GM19395 (cell line): Measurements from ENCODE around the gene DDX5.
"Not testable (repeated sequence)": the region's sequence is repeated elsewhere in the genome, so short reads cannot be mapped to it uniquely, and the experiment has no call there.

Source experiments
- ATAC-seq: cut with Tn5 transposase; IDR thresholded peaks from one replicate; pipeline ENCODE4 v1.9.1; 2021; ENCODE audit warnings: mild to moderate bottlenecking, moderate library complexity; ENCODE audit not compliant: unreplicated experiment

Gene DDX5

GRCh38 chr17:64494121-64494520 lies 12.0 kb downstream of the DDX5 start:
- ATAC-seq, result no peak

DNA sequence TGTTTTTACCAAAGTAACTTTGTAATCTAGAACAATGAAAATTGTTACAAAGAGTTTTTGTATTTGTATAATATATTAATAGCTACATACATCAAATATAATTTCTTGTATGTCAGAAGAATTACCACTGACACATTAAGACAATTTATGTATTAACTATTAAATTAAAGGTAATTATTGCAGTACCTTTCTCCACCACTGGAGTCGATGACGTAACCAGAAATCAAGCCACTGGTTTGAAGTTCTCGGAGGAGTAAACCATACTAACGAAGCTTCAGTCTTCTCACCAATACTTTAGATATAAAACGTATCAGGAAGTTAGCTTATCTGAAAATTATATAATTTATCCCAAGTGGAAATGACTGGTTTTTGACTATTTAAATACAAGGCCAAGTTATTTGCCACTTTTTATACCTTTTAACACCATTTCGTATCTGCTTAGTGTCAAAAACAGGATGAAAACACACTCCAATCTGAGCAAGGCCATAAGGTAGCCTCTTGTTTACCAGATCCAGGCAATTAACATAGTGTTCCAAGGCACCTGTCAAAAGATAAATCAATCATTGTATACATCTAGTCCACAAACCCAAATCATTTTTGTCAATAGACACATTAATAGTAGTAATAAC lies 13.5 kb downstream of the DDX5 start:
- ATAC-seq, result no peak

DNA sequence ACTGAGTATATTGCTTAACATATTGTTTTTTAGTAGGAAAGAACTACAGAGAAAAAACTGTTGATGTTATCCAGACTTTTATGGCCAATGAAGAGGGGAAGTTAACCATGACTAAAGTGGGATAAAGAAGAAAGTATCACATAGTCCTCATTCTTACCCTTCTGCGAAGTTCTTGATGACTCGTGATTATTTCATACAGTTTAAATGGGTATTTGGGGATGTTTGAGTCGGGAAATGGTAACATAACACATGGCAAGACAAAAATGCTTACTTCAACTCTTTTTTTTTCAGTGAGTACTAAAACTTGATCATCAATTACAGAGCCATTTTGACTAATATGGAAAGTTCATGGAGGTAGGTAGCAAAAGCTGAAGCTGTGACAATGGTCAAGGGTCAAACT lies 14.1 kb downstream of the DDX5 start:
- no peak for ATAC-seq

- ATAC-seq, result no peak
Observed at GRCh38 chr17:64491034-64491860, 14.8 kb downstream of the DDX5 start.

DNA sequence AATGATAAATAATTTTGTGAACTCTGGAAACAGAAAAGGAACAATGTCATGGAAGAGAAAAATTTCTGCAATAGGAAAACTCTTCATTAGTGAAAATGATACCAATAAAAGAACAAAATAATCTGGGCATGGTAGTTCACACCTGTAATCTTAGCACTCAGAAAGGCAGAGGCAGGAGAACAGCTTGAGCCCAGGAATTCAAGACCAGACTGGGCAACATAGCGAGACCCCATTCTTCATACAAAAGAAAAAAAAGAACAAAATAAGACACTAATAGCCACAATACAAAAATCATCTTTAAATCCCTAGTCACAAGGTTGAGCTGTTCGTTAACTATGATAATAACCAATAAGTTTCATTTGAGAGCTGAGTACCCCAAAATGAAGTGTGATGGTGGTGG lies 17.8 kb downstream of the DDX5 start:
- no peak for ATAC-seq

- no peak for ATAC-seq
Observed at GRCh38 chr17:64484380-64484779, 21.7 kb downstream of the DDX5 start.

- ATAC-seq, result no peak
Observed at GRCh38 chr17:64480951-64481350, 25.1 kb downstream of the DDX5 start.

GRCh38 chr17:64477849-64478248 lies 28.2 kb downstream of the DDX5 start:
- no peak for ATAC-seq

- no peak for ATAC-seq
Observed at GRCh38 chr17:64472564-64472963, 33.5 kb downstream of the DDX5 start.

GRCh38 chr17:64471440-64471839 lies 34.6 kb downstream of the DDX5 start:
- no peak for ATAC-seq

- no peak for ATAC-seq
Observed at GRCh38 chr17:64470625-64471024, 35.5 kb downstream of the DDX5 start.

DNA sequence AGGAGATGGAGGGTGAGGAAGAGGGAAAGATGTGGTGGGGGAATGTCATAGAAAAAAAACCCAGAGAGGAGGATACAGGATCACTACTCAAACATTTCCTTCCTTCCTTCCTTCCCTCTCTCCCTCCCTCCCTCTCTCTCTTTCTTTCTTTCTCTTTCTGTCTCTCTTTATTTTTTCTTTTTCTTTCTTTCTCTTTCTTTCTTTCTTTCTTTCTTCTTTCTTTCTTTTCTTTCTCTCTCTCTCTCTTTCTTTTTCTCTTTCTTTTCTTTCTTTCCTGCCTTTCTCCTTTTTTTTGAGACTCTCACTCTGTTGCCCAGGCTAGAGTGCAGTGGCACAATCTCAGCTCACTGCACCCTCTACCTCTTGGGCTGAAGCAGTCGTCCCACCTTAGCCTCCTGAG lies 39.3 kb downstream of the DDX5 start:
- ATAC-seq, result not testable (repeated sequence)

DNA sequence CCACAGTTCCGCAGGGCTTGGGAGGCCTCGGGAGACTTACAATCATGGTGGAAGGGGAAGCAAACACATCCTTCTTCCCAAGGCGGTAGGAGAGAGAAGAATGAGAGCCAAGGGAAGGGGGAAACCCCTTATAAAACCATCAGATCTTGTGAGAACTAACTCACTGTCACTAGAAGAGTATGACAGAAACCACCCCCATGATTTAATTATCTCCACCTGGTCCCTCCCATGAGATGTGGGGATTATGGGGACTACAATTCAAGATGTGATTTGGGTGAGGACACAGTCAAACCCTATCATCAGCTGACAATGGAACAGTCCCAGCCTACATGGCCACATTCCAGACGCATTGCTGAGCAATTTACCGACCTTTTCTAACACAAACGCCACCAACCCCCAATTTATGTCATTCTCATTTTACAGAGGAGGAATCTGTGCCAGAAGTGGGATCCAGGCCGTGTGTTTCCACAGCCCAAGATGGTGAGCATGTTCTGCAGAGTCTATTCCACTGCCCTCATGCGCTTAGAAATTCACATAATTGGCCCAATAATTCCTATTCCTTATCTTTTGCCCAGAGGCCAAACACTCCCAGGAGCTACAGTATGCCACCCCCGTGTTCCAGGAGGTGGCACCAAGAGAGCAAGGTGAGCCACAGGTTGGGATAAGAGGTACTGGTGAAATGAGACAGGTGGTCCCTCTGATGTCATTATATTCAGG lies 39.9 kb downstream of the DDX5 start:
- ATAC-seq, result no peak

- ATAC-seq, result no peak
Observed at GRCh38 chr17:64461788-64462187, 44.3 kb downstream of the DDX5 start.

- no peak for ATAC-seq
Observed at GRCh38 chr17:64460955-64461354, 45.1 kb downstream of the DDX5 start.

DNA sequence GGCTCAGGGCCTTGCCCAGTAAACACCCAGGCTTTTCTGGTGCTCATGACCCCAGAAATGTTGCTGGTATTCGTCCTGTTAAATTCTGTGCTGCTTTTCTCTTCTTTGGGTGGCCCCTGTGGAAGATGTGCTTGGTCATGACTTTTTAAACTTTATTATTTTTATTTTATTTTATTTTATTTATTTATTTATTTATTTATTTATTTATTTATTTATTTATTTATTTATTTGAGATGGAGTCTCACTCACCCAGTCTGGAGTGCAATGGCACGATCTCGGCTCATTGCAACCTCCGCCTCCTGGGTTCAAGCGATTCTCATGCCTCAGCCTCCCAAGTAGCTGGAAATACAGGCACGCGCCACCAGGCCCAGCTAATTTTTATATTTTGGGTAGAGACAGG lies 46.3 kb downstream of the DDX5 start:
- ATAC-seq, result not testable (repeated sequence)

DNA sequence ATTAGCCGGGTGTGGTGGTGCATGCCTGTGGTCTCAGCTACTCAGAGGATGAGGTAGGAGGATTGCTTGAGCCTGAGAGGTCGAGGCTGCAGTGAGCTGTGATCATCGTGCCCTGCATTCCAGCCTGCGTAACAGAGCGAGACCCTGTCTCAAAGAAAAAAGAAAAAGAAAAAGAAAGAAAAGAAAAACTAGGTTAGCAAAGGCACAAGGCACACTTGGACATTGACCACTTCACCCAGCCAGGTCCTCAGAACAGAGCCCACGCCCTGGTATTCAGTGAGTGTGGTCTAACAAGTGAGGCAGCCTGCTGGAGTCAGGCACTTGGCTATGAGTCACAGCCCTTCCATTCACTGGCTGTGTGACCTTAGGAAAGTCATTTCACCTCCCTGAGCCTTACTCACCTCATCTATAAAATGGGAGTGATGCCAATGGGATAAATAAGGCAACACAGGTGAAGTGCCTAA lies 46.8 kb downstream of the DDX5 start:
- ATAC-seq, result no peak

DNA sequence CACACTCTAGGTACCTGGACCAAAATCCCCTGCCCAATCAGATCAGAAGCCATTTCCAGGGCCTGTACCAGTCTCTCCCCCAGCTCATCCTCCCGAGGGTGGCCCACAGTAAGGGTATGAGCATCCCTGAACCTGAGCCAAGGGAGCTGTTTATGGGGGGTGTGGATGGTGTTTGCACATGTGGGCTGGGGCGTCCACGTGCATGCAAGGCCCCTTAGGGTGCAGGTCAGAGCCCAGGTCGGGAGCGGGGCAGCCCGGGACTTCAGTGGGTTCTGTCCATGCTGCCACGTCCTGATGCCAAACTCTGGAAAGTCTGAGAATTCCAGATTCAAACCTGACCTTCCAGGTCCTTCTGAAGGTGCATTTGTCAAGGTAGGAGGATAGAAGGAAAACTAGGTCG lies 47.3 kb downstream of the DDX5 start:
- no peak for ATAC-seq

- ATAC-seq, result no peak
Observed at GRCh38 chr17:64457156-64457555, 48.9 kb downstream of the DDX5 start.

GRCh38 chr17:64455993-64456885 lies 49.9 kb downstream of the DDX5 start:
- ATAC-seq, result peak; percentile 58

DNA sequence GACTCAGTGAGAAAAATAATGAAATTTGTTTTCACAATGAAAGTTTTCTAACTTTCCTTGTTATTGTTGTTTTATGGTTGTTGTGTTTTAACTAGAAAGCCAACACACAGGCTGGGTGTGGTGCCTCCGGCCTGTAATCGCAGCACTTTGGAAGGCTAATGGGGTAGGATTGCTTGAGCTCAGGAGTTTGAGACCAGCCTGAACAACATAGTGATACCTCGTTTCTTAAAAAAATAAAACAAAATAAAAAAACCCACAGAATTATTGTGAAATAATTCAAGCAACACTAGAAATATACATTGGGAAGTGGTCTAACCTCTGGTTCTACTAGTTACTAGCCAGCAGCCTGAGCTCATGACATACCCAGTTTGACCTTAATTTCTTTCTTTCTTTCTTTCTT lies 56.5 kb downstream of the DDX5 start:
- no peak for ATAC-seq
